Activated T-helper 1 cell treated with Interleukin-2 at 50 U/mL for 16 hours (primary cell): ENCODE measurements around the gene RNF14.
A peak's percentile ranks its signal among the peaks of the same experiment; 100 is the strongest.
"Not testable (repeated sequence)": the region's sequence is repeated elsewhere in the genome, so short reads cannot be mapped to it uniquely, and the experiment has no call there.

Experiments used
- DNase-seq: peaks from one replicate; pipeline ENCODE4 v3.0.0-alpha.2; 2020; ENCODE audit warnings: low read depth

The RNF14 gene

GRCh38 chr5:142014911-142015584, 46.1 kb downstream of the RNF14 start:
- no peak for DNase-seq

GRCh38 chr5:142015781-142016533, 47.1 kb downstream of the RNF14 start:
- no peak for DNase-seq

GRCh38 chr5:142016556-142016955, 47.7 kb downstream of the RNF14 start:
- DNase-seq, result no peak

GRCh38 chr5:142017832-142018427, 49.0 kb downstream of the RNF14 start:
- DNase-seq, result no peak

GRCh38 chr5:142020122-142020659, 51.3 kb downstream of the RNF14 start:
- no peak for DNase-seq

- DNase-seq, result no peak
Observed at GRCh38 chr5:142023836-142024235, 54.9 kb downstream of the RNF14 start.

GRCh38 chr5:142024771-142025304, 55.9 kb downstream of the RNF14 start:
- peak; percentile 71 for DNase-seq

- DNase-seq, result no peak
Observed at GRCh38 chr5:142025637-142026036, 56.7 kb downstream of the RNF14 start.

GRCh38 chr5:142032150-142032549, 63.2 kb downstream of the RNF14 start:
- DNase-seq, result no peak

GRCh38 chr5:142032747-142033631, 64.1 kb downstream of the RNF14 start:
- no peak for DNase-seq

GRCh38 chr5:142033632-142034567, 65.0 kb downstream of the RNF14 start:
- DNase-seq, result not testable (repeated sequence)

- DNase-seq, result no peak
Observed at GRCh38 chr5:142034994-142035393, 66.1 kb downstream of the RNF14 start.

- DNase-seq, result no peak
Observed at GRCh38 chr5:142036918-142037317, 68.0 kb downstream of the RNF14 start.

- not testable (repeated sequence) for DNase-seq
Observed at GRCh38 chr5:142037599-142037998, 68.7 kb downstream of the RNF14 start.

- DNase-seq, result no peak
Observed at GRCh38 chr5:142038735-142039134, 69.8 kb downstream of the RNF14 start.
